Osteoblast (primary cell): ENCODE results near the gene RBM33. TPM values are rescaled to one million over a fixed set of nuclear protein-coding genes. Genes with fewer than 3 reads are reported as not detected.

Experiments used
- DNase-seq: peaks from one replicate; pipeline ENCODE4 v3.0.0; 2011; ENCODE audit warnings: low spot score, mixed read lengths; ENCODE audit not compliant: insufficient read length; ENCODE audit errors: missing footprints
- H2AFZ ChIP-seq: 2 replicates; pipeline ENCODE4 v1.6.0; 2011; ENCODE audit warnings: mild to moderate bottlenecking, low read length
- H3K27ac ChIP-seq: 2 replicates; pipeline ENCODE4 v1.5.1; 2011; ENCODE audit warnings: mild to moderate bottlenecking, low read depth, low read length, moderate library complexity
- H3K27me3 ChIP-seq: 2 replicates; pipeline ENCODE4 v1.6.0; 2012; ENCODE audit warnings: mild to moderate bottlenecking, control low read depth, inconsistent platforms, low read length, moderate library complexity; ENCODE audit not compliant: insufficient read depth
- H3K36me3 ChIP-seq: 2 replicates; pipeline ENCODE4 v1.5.1; 2011; ENCODE audit warnings: mild to moderate bottlenecking, low read length, control low read depth, moderate library complexity; ENCODE audit not compliant: insufficient read depth
- H3K4me1 ChIP-seq: 2 replicates; pipeline ENCODE4 v1.5.1; 2011; ENCODE audit warnings: mild to moderate bottlenecking, low read length, control low read depth, moderate library complexity; ENCODE audit not compliant: insufficient read depth
- H3K4me2 ChIP-seq: 2 replicates; pipeline ENCODE4 v1.6.0; 2011; ENCODE audit warnings: mild to moderate bottlenecking, low read length; ENCODE audit not compliant: insufficient read depth
- H3K4me3 ChIP-seq: fragments of 200-600 bp; sonication (generic); 3 replicates; pipeline ENCODE4 v1.5.1; 2012; ENCODE audit warnings: mild to moderate bottlenecking, low read length, inconsistent platforms; ENCODE audit not compliant: insufficient read depth
- H3K79me2 ChIP-seq: 2 replicates; pipeline ENCODE4 v1.6.0; 2012; ENCODE audit warnings: mild to moderate bottlenecking, low read length, control low read depth, inconsistent platforms; ENCODE audit not compliant: insufficient read depth
- H3K9me3 ChIP-seq: 2 replicates; pipeline ENCODE4 v1.5.1; 2011; ENCODE audit warnings: low read depth, low read length, control low read depth
- H4K20me1 ChIP-seq: 2 replicates; pipeline ENCODE4 v1.6.0; 2012; ENCODE audit warnings: mild to moderate bottlenecking, low read length, control low read depth; ENCODE audit not compliant: insufficient read depth
- CTCF ChIP-seq: IDR thresholded peaks from 2 replicates; pipeline ENCODE4 v1.5.1; 2011; ENCODE audit warnings: mild to moderate bottlenecking, low read depth, low read length, moderate library complexity; ENCODE audit errors: extremely low read depth
- total RNA-seq: library from RNA; depleted of rRNA; stranded (reverse); fragments of >200 nt; gene quantifications from 2 replicates; pipeline ENCODE4 v1.2.3, GENCODE V29; 2012

RBM33 gene
- 25.0 and 27.5 TPM in 2 replicates for total RNA-seq

DNA sequence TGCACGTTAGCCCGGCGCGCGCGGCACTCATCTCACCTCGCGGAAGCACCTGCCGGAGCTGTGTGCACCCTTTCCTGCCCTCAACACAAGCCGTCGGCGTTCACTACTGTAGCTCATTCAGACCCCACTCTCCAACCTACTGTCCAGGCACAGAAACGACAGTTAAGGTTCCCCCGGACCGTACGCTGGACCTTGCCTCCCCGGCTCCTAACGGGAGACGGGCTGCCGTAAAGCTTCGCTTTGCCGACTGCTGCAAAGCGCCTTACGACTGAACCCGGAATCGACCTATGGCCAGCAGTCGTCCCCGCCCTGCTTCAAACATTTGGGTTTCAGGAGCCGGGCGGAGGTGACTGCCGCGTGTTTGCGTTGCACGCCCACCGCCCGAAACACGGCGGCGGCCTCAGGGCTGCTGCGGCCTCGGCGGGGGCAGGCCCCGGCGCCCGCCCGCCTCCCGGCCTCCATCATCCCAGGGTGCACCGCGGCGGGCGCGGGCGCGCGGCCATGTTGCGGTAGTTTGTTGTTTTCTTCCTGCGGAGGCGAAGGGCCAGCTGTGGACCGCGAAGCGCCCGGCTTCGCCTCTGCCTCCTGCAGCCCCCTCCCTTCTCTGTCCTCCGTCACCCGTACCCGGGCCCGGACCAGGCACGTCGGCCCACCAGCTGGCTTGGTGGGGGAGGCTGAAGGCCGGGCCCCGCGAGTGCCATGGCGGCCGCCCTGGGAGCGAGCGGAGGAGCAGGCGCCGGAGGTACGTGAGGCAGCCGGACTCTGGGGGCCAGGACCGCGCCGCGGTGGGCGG, at the start of gene RBM33:
RBM33 (plus strand) TSS at position 484 of the 793 bp plus-strand sequence; CDS start at position 700, 216 bp downstream.
- peaks cover 16% of the 10 kb centered on the region for H3K4me1 ChIP-seq
- H2AFZ ChIP-seq = peak within 1 kb of the TSS; percentile 100
- H3K27ac ChIP-seq = peak within 1 kb of the TSS; percentile 77
- peak within 1 kb of the TSS; percentile 85 for H3K4me3 ChIP-seq
- DNase-seq = peak; percentile 96
- no peaks in the 10 kb centered on the region for H3K9me3 ChIP-seq
- H4K20me1 ChIP-seq = peaks cover 23% of the 10 kb centered on the region
- H3K79me2 ChIP-seq = peaks cover 59% of the 10 kb centered on the region
- H3K4me2 ChIP-seq = peak within 1 kb of the TSS; percentile 93
- no peak for TF ChIP-seq CTCF
- peaks cover 10% of the 10 kb centered on the region for H3K36me3 ChIP-seq
- no peaks in the 10 kb centered on the region for H3K27me3 ChIP-seq

DNA sequence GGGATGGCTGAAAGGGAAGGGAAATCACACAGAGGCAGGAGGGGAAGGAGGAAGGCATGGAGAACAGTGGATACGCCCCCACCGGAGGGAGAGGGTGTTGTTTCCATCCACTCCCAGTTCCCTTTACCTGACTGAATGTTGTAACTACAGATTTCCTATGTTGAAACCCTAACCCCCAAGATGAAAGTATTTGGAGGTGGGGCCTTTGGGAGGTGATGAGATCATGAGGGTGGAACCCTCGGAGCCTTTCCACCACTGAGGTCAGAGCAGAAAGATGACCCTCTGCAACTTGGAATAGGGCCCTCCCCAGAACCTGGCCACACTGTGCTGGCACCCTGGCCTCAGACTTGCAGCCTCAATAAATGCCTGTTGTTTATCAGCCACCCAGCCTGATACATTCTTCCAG, 49.5 kb upstream of the RBM33 start:
- H3K27me3 ChIP-seq = peaks cover 9% of the 10 kb centered on the region
- no peaks in the 10 kb centered on the region for H3K79me2 ChIP-seq
- H3K9me3 ChIP-seq = no peaks in the 10 kb centered on the region
- H3K4me3 ChIP-seq = no peak overlapping the region
- no peaks in the 10 kb centered on the region for H3K36me3 ChIP-seq
- H4K20me1 ChIP-seq = no peaks in the 10 kb centered on the region
- no peak overlapping the region for H3K4me2 ChIP-seq
- no peak for TF ChIP-seq CTCF
- H2AFZ ChIP-seq = no peak overlapping the region
- peak; percentile 62 for DNase-seq
- H3K27ac ChIP-seq = no peak overlapping the region
- H3K4me1 ChIP-seq = no peaks in the 10 kb centered on the region

DNA sequence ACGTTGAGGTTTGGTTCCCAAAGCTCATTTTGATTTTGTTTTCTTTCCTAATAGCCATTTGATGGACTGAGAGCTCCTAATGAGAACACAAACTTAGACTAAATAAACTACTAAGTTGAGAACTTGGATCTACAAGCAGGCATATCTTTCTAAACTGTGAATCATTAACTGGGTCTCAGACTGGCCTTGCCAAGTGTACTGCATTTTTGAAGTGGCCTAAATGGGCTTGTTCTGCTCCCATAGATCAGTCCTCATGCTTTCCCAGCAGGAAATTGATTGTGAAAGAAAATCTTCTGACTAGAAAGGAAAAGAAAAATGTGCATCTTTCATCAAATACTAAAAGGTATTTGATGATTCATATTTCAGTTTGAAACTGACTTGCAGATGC, 46.7 kb upstream of the RBM33 start:
- peak; percentile 29 for DNase-seq
- Histone ChIP-seq H3K27me3 (peaks cover 13% of the 10 kb centered on the region), H3K4me1 (no peaks in the 10 kb centered on the region), H3K9me3 (no peaks in the 10 kb centered on the region), H2AFZ (no peak overlapping the region), H3K27ac (no peak overlapping the region), H4K20me1 (no peaks in the 10 kb centered on the region), H3K4me3 (no peak overlapping the region), H3K79me2 (no peaks in the 10 kb centered on the region), H3K36me3 (no peaks in the 10 kb centered on the region), H3K4me2 (no peak overlapping the region)
- no peak for TF ChIP-seq CTCF

DNA sequence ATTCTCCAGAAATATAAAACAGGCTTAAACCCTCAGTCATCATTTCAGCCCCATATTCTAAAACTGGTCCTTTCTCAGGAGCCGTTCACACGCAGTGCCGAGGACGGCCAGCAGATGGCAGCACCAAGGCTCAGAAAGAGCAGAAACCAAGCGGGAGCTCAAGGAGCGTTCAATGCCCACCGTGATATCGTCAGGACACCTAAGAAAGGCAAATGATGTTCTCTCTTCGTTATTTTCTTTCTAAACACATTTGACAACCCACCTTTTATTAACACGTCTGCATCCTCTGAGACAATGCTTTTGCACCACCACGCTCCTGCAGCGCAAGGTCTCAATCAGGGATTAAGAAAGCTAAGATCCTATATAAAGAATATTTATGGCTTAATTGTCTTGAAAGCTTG, 45.7 kb upstream of the RBM33 start:
- H3K36me3 ChIP-seq = no peaks in the 10 kb centered on the region
- peak overlapping the region; percentile 20 for H3K4me3 ChIP-seq
- peak overlapping the region; percentile 77 for H3K4me2 ChIP-seq
- H3K9me3 ChIP-seq = no peaks in the 10 kb centered on the region
- no peaks in the 10 kb centered on the region for H3K4me1 ChIP-seq
- no peak overlapping the region for H3K27ac ChIP-seq
- peak overlapping the region; percentile 28 for H2AFZ ChIP-seq
- no peaks in the 10 kb centered on the region for H4K20me1 ChIP-seq
- no peaks in the 10 kb centered on the region for H3K79me2 ChIP-seq
- TF ChIP-seq CTCF = peak; percentile 99
- peaks cover 16% of the 10 kb centered on the region for H3K27me3 ChIP-seq
- DNase-seq = peak; percentile 90
